Measurements from ENCODE around the gene GSK3A.

The GSK3A gene

DNA sequence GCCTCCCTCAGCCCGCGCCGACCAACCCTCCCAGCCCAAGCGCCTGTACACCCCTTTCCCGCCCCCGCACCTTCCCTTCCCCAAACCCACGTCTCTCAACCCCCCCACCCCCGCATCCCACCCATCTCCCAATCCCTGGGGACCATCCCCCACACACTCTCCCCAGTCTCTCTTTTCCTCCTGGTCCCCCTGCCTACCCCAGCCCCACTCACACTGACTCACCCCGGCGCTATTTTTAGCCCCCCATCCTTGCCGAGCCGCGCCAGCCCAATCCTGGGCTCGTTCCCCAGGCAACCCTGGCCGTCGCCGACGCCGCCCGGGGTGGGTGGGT, 38.4 kb upstream of the GSK3A start:
- DNase-seq: no peak

DNA sequence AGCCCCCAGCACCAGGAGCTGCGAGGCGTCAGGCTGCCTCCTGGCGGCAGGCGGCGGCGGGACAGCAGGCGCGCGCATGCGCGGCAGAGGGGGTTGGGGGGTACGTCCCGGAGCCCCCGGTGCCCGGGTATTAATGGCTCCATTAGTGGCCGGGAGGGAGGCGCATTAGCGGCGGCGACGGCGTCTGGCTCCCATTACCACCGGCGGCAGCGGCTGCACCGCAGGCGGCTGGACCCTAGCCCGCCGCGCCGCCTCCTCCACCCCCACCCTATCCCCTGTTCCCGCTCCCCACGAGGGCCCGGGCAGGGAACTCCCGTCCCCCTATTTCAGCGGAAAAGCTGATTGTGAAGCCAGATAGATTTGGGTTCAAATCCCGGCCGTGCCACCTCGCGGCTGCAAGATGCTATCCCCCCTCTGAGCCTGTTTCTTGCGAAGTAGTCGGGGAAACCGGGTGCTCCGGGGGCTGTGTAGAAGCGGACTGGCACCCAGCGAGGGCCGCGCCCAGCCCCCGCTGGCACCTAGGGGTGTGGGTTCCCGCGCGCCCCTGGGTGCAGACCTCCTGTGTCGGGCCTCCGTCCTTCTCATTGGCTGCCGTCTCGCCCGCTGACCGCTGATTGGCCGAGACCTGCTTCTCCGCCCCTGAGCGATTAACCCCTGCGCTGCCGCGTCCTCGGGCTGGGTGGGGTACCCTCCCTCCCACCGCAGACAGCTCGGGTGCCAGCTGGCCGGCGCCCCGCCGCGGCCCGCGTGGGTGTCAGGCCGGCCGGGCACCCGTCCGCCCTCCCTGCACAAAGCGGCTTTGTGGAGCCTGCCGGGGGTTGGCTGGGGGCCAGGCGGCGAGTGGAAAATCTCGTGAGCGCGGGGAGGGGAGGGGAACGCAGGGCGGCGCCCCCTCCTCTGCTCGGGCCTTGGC, 37.8 kb upstream of the GSK3A start:
- DNase-seq: peak; percentile 78

DNA sequence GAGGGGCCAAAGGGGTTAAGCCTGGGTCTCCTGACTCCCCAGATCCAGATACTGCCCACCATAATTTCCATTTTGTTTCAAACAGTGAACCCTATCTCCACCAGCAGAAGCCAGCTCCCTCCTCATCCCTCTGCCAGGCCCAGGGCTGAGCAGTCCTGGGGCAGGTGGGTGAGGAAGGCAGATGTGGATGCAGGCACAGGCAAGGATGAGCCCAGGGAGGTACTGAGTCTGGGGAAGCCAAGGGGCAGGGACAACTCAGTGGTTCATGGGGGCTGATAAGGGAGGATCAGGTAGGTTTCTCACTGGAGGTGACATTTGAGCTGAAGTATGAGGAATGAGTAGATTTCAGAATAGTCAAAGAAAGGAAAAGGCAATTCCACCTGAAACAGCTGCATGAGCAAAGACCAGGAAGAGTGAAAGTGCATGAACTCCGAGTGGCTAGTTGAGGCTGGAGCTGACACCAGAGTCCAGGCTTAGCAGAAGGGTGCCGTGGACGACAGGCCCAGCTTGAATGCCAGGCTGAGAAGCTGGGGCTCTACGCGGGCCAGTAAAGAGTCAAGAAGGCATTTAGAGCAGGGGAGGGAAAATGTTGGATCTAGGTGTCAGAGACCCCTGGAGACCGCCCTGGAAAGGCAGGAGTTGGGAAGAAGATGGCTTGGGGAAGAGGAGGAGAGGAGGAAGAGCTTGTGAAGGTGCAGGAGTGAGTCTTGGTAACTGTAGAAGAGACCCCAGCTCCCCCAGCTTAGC, 36.9 kb upstream of the GSK3A start:
- DNase-seq: no peak

DNA sequence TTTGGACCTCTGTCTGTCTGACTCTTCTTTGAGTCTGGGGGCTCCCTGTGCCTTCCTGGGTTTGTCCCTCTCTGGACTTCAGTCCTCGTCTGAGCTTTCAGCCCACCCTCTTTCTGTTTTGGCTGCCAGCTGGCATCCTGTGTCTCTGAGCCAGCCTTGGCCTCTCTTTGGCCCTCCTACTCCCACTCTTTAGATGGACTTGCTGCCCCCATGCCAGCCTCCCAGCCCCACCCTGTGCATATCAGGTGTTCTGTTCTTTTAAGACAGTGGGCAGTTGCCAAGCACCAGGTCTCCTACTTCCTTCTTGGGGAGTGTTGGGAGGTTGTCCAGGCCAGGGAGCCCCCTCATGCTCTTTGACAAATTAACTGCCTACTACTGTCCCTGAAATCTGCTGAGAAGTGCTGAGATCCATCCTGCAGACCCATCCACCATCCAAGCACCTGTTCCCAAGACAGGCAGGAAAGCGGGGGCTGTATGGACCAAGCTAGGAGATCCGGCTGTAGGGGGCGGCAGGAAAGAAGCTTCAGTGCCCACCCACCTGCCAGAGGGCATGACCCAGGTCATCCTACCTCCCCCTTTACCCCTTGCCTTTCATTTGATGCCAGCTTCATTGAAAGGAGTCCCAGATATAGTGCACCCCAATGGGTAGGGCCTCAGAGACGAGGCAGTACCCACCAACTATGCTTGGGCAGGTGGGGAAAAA, 36.2 kb upstream of the GSK3A start:
- no peak for DNase-seq

DNA sequence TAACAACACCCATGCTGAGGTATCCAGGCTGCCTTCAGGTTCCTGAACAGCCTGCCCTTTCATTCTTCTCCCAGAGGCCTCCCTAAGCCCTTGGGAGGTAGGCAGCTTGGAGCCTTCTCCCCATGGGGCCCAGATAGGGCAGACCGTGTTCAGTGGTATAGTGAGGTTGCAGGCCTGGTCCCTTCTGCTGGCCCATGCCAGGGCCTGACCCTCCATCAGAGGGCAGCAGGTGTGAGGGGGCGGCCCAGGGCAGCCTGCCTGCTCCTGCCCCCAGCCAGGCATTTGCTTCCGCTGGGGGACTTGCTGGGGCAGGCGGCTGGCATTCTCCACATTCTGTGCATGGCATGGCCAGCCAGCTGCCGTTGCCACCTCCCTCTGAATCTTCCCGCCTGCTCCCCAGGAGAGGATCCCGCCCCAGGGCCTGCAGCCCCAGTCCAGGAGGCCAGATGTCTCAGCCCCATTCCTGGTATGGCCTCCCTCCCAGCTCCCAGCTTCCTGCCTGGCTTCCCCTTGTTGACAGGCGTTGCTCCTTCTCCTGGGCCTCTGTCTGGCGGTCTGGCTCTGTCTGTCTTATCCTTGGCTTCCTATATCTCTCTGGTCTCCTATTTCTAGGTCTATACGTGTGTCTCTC, 35.5 kb upstream of the GSK3A start:
- no peak for DNase-seq

DNA sequence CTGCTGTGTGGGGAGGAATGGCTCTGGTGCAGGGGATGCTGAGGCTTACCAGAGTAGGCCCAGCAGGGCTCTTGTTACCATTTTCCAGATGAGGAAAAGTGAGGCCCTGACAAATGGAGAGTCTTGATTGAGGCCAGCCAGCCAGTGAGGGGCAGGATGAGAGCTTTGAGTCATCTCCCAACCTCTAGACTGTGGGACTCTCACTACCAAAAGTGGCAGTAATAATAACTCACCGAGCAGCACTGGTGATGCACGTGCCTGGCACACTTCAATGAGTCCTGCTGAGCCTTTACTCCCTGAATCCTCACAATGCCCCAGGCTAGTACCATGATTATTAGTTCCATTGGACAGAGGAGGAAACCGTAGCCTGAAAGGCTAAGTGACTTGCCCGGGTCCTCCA, 34.4 kb upstream of the GSK3A start:
- no peak for DNase-seq

DNA sequence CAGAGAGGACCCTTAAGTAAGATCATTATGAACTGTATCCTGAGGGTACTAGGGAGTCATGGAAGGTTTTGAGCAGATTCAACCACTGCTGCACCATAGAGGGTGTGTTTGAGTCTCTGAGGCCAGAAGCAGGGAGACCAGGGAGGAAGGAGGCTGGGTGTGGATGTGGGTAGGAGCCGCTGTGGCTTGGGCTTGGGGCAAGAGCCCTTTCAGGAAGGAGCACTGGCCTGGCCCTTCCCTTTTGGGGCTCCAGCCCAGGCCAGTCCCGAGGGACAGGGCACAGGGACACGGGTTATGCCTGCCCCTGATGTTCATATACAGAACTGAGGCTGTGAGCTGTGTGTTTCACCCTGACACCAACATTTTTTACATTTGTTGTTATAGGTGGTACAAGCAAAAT, 33.9 kb upstream of the GSK3A start:
- no peak for DNase-seq

DNA sequence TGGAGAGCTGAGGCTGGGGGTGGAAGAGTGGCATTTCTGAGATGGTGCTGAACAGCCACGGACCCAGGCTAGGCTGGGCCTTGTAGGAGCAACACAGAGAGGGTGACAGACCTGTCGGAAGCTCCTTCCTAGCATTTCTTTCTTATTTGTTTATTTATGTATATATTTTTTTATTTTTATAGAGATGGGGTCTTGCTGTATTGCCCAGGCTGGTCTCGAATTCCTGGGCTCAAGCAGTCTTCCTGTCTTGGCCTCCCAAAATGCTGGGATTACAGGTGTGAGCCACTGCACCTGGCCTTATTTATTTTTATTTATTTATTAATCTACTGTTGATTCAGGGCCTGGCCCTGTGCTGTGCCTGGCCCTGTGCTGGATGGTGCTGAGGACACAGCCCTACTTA, 33.1 kb upstream of the GSK3A start:
- DNase-seq: no peak

DNA sequence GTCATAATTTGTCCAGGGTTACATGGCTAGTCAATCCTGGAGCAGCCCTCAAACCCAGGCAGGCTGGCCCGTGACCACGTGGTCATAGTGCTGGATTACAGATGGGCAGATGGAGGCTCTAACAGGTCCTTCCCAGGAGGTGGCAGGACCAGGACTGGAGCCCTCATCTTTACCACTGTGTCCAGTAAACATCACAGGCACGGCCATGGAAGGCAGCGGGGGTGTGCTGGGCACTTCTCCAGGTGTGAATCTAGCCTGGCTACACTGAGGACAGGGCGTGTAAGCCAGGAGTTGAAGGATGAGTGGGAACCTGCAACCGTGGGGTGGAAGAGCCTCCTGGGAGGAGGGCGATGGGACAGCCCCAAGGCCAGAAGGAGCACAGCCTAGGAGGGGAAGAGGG, 32.7 kb upstream of the GSK3A start:
- no peak for DNase-seq

DNA sequence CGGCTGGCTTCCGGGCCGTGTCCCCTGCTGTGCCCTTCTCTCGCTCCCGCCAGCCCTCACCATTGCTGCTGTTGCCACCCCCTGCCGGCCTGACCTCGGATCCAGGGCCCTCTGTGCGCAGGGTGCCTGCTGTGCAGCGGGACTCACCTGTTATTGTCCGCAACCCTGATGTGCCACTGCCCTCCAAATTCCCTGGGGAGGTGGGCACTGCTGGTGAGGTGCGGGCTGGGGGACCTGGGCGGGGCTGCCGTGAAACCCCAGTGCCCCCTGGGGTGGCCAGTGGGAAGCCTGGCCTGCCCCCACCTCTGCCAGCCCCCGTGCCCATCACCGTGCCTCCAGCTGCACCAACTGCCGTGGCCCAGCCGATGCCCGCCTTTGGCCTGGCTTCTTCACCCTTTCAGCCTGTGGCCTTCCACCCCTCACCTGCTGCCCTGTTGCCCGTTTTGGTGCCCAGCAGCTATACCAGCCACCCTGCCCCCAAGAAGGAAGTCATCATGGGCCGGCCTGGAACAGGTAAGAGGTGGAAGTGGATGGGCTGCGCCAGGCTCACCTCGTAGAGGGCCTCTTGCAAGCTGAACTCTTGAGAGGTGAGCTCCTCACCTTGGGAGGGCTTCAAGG, 31.8 kb upstream of the GSK3A start:
- no peak for DNase-seq

DNA sequence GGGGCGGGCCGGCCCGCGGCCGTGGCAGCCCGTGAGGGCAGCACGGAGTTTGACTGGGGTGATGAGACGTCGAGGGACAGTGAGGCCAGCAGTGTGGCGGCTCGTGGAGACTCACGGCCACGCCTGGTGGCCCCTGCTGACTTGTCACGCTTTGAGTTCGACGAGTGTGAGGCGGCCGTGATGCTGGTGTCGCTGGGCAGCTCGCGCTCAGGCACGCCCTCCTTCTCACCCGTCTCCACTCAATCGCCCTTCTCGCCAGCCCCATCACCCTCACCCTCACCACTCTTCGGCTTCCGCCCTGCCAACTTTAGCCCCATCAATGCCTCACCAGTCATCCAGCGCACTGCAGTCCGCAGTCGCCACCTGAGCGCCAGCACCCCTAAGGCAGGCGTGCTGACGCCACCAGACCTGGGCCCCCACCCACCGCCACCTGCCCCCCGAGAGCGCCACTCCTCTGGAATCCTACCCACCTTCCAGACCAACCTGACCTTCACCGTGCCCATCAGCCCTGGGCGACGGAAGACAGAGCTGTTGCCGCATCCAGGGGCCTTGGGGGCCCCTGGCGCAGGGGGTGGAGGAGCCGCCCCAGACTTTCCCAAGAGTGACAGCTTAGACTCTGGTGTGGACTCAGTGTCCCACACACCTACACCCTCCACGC, 31.1 kb upstream of the GSK3A start:
- no peak for DNase-seq

DNA sequence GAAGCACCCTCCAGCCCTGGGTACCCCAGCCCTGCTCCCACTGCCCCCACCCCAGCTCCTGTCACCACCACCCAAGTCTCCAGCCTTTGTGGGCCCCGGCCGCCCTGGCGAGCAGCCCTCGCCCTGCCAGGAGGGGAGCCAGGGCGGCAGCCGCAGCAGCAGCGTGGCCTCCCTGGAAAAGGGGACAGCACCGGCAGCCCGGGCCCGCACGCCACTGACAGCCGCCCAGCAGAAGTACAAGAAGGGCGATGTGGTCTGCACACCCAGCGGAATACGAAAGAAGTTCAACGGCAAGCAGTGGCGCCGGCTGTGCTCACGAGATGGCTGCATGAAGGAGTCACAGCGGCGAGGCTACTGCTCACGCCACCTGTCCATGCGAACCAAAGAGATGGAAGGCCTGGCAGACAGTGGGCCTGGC, 30.6 kb upstream of the GSK3A start:
- DNase-seq: no peak

DNA sequence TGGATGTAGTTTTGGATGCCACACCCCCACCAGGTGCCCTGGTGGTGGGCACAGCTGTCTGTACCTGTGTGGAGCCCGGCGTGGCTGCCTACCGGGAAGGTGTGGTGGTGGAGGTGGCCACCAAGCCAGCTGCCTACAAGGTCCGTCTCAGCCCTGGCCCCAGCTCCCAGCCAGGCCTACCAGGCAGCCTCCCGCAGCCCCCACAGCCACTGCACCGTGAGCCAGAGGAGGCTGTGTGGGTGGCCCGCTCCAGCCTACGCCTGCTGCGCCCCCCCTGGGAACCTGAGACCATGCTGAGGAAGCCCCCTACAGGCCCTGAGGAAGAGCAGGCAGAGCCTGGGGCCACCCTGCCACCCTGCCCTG, 30.1 kb upstream of the GSK3A start:
- DNase-seq: no peak

DNA sequence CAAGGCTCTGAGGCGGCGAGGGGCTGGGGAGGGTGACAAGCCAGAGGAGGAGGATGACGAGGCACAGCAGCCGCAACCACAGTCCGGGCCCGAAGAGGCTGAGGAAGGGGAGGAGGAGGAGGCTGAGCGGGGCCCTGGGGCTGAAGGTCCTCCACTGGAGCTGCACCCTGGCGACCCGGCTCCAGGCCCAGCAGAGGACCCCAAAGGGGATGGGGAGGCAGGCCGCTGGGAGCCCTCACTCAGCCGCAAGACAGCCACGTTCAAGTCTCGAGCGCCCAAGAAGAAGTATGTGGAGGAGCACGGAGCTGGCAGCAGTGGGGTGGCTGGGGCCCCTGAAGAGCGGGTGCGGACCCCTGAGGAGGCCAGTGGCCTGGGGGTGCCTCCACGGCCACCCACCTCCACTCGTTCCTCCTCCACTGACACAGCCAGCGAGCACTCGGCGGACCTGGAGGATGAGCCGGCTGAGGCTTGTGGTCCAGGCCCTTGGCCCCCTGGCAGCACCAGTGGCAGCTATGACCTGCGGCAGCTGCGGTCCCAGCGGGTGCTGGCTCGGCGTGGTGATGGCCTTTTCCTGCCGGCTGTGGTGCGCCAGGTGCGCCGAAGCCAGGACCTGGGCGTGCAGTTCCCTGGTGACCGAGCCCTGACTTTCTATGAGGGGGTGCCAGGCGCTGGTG, 29.6 kb upstream of the GSK3A start:
- no peak for DNase-seq

DNA sequence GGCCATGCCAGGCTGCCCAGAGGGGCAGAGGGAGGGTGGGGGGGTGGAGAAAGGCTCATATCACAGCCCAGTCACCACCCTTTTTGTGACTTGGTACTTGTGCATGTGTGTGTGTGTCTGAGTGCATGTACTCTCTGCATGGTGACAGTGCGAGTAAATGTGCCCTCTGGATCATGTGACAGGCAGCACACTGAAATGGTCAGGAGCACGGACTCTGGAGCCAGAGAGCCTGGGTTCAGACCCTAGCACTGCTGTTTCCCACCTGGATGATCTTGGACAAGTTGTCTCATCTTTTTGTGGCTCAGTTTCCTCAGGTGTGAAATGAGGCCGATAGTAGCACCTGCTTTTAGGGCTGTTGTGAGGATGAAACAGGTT, 28.6 kb upstream of the GSK3A start:
- DNase-seq: no peak

DNA sequence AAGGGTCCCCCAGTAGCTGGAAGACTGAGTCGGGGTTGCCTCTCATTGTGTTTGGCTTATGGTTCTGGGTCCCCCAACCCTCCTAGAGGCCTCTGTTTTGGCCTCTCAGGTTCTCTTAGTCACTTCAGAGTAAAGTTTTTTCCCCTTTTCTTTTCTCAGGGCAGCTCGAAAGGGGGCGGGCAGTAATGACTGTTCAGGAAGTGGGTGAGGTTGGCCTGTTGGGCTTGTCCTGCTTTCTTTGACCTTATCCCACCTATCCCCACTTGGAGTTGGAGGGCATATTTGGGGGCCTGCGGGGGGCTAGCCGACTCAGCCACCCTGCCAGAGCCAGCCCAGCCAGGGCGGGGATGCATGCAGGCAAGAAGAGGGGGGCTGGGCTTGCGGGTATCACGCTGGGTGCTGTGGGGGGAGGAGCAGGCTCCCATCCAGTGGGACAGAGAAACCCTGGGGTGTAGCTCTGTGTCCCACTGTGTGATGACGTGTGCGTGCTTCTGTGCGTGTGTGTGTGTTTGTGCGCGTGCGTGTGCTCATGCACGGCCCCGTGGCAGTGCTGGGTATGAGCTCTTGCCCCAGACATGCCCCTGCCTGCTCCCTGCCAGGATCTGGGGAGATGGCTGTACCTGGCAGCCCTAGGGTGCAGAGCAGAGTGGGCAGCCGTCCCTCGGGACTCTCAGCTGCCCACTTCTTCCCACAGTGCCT, 28.1 kb upstream of the GSK3A start:
- DNase-seq: peak; percentile 45

DNA sequence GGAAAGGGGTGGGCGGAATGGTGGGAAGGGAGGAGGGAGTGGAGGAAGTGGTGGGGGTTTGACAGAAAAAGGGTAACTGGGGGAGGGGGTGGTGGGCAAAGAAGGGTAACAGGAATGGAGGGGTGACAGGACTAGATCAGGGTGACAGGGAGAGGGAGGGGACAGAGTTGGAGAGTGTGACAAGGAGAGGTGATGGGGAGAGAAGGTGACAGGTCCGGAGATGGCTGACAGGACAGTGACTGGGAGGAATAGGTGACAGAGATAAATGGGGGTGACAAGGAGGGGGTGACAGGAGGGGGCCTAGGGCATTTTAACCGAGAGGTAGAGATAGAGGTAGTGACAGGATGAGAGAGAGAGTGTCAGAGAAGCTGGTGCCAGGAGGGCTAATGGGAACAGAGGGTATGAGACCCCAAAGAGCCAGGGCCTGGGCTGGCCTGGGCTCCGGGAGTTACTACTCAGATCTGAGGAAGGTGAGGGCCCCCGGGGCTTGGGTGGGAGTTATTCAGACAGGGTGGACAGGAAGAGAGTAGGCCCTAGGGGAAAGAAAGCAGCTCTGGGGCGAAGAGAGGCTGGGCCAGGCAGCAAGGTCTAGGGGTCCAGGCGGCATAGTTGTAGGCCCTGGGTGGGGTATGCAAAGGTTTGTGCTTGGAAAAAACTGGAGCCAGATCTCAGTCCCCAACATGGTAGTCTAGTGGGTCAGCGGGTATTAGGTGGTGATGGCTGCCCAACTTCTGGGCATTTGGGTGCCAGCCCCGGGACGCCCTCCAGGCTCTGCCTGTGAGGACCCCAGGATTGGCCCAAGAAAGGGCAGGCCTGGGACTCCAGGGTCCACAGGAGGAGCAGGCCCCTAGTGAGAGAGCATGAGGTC, 27.3 kb upstream of the GSK3A start:
- DNase-seq: no peak

DNA sequence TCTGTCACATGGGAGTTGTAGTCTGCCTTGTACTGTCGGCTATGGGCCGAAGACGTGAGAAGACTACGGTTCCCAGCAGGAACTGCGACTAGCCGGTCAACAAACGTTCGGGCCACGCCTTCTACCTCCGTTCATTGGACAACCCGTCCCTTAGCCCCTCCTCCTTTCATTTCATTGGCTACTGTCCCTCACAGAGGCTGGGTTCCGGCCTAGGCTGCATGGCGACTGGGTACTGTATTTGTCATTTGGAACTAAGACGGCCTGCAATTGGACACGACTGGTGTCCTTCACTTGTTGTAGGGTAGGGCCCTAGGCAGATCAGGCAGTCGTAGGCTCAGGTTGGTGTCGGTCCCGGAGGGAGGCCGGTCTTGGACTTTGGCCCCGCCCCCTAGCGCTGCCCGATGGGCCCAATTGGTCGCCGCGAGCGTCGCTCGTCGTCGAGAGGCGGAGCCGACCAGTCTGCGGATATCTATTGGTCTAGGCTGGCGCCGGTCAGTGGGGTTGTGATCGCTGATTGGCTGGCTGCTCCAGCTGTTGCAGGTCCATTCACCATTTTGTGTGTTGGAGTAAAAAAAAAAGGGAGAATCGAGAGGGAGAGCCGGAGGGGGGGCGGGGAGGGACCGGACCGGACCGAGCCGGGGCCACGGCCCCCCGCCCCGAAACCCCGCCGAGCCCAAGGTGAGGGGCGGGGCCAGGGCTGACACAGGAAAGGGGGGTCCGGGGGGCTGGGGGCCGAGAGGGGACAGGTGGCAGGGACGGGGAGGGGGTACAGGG, 26.5 kb upstream of the GSK3A start, which contains the start of gene CIC:
Gene CIC, plus strand, starts transcription at position 549 of the 774 bp plus-strand sequence. CDS start 2,532 bp downstream, outside the sequence.
- DNase-seq: peak; percentile 99

DNA sequence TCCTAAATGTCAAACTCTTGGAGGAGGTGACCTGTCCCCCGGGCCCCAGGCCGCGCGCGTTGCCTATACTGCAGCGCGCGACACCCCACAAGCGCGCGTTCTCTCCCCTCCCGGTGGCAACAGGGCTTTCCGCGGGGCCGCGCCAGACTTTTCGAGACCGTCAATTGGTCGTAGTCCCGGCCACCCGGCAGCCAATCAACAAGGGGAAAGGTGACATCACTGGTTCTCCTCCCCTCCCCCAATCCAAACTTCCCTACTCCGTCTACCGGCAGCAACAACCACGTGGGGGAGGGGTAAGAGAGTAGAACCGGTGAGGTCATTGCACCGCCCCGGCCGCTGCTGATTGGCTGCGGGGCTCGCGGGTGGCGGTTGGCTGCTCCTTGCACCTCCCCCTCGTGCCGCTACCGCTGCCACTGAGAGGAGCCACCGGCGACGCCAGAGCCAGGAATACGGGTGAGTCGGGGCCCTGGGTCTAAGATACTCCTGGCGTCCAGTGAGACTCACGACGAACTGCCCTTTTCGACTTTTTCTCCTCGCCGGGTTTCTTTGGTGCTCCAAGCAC, 25.8 kb upstream of the GSK3A start:
- peak; percentile 98 for DNase-seq

All from activated effector memory CD4-positive, alpha-beta T cell treated with Interleukin-2 at 50 U/mL for 16 hours (primary cell).